NCI-H1105 treated with DMSO at 0.1 percent for 48 hours (cell line): Measurements from ENCODE around the gene NHS.
A peak's percentile ranks its signal among the peaks of the same experiment; 100 is the strongest.

Experiments
- DNase-seq: peaks from one replicate; lab custom pipeline; 2025; lab: John Stamatoyannopoulos, UW

Gene NHS

GRCh38 chrX:17590892-17591740, 216.1 kb downstream of the NHS start:
- DNase-seq, result peak; percentile 65

DNA sequence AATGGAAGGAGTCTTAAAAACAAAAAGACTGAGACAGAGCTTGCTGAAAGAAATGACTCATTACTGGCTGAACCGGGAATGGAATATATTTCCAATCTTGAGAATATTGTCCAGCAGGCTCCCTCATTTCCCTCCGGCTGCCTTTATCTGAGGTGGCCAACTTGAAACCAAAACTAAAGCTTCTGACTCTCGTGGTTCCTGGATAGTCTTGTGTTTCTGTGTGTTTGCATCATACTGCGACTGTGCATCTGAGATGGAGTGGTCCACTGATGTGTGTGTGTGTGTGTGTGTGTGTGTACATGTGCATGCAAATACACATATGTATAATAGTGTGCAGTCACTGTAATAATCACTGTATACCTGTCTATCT, 216.7 kb downstream of the NHS start:
- DNase-seq, result no peak

DNA sequence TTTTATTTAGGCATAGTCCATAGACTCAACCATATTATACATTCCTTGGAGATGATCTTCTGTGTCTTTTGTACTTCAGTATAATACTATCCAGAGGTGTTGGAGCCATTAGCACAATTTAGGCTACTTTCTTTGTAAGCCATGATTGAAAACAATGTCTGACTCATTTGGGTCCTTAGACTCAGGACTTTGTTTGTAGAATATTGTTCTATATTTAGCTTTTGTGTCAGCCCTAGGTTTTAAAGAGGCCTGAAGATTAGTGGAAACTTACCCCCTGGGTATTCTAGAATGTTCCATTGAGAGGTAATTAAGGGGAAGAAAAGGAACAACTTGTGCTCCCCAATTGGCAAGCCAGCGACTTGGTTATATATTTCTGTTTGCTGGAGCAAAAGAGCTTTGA, 217.1 kb downstream of the NHS start:
- DNase-seq, result no peak

- no peak for DNase-seq
Observed at GRCh38 chrX:17594693-17595092, 219.7 kb downstream of the NHS start.

DNA sequence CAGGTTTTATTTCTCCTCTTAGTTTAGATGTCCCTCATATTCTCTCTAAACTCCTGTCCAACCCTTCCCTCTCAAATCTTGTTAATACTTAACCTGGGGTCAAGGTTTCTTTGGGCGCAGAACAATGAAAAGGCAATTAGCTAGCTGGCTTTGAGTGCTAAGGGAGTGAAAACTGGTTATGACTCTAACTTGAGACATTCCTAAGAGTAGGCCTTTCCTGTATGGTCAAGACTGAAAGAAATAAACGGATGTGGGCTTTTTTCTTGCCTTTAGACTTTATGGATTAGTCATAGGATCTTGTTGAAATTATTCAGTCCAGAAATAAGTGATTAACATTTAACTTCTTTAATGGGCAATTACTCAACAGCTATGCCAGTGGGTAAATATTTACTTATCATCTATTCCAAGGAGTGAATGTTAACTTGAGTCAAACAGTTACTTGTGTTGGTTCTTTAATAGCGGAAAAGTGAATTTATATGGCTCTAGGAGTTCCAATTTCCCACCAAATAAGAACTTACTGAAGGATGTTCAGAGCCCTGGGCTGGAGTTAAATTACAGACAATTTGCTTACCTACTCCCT, 220.5 kb downstream of the NHS start:
- no peak for DNase-seq

- no peak for DNase-seq
Observed at GRCh38 chrX:17596061-17596460, 221.1 kb downstream of the NHS start.

DNA sequence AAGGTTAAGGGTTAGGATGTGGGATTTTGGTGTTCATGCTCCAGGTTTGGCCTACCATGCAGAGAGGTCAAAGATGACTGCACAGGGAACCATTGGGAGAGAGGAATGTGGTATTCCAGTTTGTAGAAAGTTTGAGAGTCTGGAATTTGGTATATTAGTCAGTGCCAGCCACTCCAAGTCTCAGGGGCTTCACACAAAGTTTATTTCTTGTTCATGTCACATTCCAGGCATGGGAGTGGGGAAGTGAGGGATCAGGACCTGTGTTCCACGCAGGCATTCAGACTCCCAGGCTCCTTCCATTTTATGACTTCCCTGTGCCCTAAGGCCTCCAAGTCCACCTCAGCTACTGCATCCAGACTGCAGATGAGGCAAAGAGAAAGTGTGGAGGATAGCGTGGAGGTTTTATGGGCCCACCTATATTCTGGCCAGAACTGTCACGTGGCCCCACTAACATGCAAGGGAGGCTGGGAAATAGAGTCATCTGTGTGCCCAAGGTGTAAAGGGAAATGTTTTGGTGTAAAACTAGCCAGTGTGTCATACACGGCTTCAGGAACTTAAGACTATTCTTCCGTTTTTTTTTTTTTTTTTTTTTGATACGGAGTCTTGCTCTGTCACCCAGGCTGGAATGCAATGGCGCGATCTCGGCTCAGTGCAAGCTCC, 221.7 kb downstream of the NHS start:
- no peak for DNase-seq

DNA sequence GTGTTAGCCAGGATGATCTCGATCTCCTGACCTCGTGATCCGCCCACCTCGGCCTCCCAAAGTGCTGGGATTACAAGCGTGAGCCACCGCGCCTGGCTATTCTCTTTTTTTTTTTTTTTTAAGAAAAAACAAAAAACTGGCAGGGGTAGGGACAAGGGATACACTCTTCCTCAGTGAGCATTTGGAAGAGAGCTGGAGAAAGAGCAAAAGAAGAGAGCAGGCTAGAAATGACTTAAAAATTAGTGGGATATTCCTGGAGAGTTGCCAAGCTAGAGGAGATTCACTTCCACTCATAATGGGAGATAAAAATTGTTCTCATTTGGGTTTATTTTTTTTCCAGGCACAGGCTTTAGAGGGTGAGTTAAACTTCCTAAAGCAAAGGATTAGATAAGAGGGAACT, 222.3 kb downstream of the NHS start:
- DNase-seq, result no peak

DNA sequence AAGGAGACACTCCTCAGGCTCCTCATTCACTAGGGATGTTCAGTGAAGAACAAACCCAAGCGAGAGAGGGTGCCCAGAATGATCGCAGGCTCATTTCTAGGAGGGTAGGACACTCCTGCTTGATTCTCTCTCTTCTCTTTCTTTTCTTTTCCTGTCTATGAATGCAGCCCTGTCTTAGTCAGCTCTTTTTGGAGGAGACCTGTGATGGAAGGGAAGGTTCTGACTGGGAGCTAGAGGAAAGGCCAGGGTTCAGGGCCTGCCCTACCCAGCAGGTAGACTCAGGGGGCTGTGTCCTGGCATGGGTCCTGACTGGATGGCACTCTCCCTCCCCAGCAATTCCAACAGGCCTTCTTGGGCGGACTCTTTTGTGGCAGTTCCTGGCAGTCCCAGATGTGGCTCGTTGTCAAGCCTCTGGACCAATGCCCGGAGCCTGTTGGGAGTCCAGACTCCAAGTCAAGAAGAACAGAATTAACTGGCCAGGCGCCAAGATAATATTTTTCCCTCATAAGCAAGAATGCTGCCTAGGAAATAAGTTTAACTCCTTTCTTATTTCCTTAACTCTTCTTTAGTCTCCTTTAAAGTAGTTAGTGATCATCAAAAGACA, 222.9 kb downstream of the NHS start:
- peak; percentile 74 for DNase-seq

GRCh38 chrX:17601441-17602200, 226.6 kb downstream of the NHS start:
- no peak for DNase-seq

GRCh38 chrX:17602245-17602644, 227.2 kb downstream of the NHS start:
- no peak for DNase-seq

DNA sequence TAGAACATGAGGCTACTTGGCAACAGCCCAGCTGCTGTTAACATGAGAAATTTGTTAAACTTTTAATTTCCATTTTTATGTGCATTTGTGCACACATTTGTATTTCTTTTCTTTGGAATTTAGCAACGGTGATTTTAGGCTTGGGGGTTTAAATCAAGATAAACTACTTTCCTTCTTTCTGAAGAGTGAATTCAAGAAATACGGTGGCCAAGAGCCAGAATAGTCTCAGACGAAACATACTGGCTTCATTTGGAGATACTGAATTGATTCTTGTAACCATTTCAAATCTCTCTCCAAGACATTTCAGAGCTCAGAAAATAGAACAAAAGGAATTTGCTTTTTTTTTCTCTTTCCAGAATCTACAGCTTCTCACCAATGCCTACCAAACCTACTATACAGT, 228.2 kb downstream of the NHS start:
- DNase-seq, result no peak

DNA sequence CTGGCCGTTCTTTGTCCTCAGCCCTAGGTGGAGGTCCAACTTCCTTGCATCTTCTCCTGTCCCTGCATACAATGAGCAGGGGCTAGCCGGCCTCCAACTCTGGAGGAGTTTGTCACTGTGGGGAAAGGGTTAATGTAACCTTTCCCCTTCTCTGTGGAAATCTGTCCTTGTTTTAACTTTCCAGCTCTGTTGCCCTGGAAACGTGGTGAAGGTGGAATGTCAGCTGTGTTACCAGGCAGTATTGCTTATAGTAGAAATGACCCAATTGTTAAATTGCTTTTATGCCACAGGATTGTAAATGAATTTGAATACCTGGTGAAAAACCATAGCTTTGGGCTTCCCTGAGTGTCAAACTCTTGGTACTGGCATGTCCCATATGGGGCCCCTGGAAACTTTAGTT, 230.7 kb downstream of the NHS start:
- DNase-seq, result no peak

GRCh38 chrX:17606231-17606630, 231.2 kb downstream of the NHS start:
- DNase-seq, result no peak

- DNase-seq, result peak; percentile 77
Observed at GRCh38 chrX:17608888-17609287, 233.9 kb downstream of the NHS start.

DNA sequence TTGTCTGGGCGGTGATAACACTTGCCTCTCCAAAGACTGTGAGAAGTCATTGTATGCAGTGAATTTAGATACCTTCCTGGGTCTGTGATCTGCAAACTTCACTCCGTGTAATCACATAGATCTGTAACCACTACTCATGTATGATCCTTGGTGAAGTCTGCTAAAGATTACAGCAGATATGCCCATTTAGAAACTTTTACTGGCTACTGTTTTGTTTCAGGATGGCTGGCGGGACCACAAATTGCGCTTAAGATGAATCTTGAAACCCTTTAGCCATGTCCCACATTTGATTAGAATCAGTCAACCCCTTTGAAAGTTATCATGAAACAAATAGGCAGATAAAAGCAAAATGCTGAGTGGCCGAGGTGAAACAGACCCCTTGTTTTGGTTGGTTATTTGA, 235.8 kb downstream of the NHS start:
- no peak for DNase-seq

DNA sequence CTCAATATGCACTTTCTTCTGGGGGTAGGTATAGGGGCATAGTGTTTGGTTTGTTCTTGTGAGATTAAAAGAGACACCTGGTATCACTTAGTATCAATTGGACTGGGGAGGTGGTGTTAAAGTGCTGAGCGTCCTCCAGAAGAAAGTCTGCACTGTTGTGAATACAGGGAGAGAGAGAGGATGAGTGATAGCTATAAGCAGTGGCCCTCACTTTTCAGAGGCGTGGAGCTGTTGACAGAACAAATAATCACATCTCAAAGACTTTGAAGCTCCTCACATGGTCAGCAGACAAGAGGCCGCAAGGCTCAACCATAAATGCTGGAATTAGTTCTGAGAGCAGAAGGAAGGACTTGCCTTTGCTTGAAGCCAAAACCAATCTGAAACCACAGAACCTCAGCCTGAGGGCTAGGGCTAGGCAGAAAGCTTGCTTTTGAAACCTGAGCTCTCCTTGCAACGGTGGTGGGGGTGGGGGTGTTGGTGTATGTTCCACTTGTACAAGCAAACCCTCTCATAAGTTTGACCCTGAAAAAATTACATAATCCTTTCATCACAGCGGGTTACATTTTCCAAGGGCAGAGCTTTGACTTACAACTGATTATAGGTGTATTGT, 239.1 kb downstream of the NHS start:
- DNase-seq, result no peak

GRCh38 chrX:17616936-17617335, 241.9 kb downstream of the NHS start:
- peak; percentile 86 for DNase-seq

DNA sequence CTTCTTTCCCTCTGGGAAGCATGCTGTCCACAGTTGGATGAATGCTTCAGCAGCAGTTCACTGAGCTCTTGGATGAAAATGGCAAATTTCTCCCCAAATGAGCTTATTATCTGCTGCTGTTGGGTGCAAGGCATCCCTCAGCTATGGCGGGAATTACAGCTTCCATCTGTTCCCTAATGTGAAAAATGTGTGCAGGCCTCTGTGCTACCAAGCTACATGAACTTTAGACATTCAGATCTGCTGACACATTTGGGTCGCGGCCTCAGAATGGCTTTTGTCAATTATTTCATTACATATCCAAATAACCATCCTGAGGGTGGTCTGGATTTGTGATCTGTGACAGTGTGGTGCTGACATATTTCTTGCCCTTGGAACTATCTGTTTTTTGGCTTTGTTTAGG, 242.8 kb downstream of the NHS start:
- DNase-seq, result no peak

GRCh38 chrX:17621566-17622270, 246.7 kb downstream of the NHS start:
- DNase-seq, result no peak

GRCh38 chrX:17622331-17622730, 247.3 kb downstream of the NHS start:
- no peak for DNase-seq
